ENCODE data around the gene CELF1. TPM values are rescaled to one million over a fixed set of nuclear protein-coding genes. Genes with fewer than 3 reads are reported as not detected.
"Not testable (repeated sequence)": the region's sequence is repeated elsewhere in the genome, so short reads cannot be mapped to it uniquely, and the experiment has no call there.

CELF1 gene
- total RNA-seq, 2 experiments from 2014 or later: 120 to 122 TPM

DNA sequence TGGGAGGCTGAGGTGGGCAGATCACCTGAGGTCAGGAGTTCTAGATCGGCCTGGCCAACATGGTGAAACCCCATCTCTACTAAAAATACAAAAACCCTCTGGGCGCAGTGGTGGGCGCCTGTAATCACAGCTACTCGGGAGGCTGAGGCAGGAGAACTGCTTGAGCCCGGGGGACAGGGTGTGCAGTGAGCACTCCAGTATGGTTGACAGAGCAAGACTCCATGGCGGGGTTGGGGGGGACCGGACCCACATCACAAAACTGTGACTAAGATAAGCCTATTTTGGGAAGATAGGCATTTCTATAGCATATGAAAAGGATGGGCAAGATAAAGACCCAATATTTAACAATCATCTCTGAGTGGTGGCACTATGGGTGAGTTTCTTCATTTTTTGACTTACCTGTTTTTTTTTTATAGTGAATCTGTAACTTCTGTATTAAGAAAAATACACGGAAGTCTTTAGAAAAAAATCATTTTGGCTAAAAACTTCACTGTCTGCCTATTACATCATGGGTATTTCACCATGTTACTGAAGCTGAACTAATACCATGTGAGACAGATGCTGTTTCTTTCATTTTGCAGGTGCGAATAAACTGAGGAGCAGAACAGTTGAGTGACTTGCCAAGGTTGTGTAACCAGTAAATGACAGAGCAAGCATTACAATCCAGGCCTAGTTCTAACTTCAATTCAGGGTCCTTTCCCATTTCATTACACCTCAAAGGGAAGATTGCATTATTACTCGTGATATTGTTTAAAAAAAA lies 2.5 kb downstream of the CELF1 start:
- H3K27me3 Mint-ChIP-seq: no peaks in the 10 kb centered on the region
- intact Hi-C loops (cut with micrococcal nuclease): loop anchor here (5.0 kb wide), 1 partner anchor 33 kb away; no protein-coding TSS in a partner anchor
- TF ChIP-seq, protein P1, sequence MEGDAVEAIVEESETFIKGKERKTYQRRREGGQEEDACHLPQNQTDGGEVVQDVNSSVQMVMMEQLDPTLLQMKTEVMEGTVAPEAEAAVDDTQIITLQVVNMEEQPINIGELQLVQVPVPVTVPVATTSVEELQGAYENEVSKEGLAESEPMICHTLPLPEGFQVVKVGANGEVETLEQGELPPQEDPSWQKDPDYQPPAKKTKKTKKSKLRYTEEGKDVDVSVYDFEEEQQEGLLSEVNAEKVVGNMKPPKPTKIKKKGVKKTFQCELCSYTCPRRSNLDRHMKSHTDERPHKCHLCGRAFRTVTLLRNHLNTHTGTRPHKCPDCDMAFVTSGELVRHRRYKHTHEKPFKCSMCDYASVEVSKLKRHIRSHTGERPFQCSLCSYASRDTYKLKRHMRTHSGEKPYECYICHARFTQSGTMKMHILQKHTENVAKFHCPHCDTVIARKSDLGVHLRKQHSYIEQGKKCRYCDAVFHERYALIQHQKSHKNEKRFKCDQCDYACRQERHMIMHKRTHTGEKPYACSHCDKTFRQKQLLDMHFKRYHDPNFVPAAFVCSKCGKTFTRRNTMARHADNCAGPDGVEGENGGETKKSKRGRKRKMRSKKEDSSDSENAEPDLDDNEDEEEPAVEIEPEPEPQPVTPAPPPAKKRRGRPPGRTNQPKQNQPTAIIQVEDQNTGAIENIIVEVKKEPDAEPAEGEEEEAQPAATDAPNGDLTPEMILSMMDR (IDR thresholded peaks at IDR 0.05): no peak
- ChIA-PET POLR2A (interaction anchor here (0.5 to 3.6 kb wide), 4 partner anchors 13 to 159 kb away, joined by 4 to 29 read pairs (median 10); partner anchors contain the start of gene PTPMT1), CTCF (interaction anchor here (1.2 to 1.9 kb wide), 2 partner anchors 28 to 33 kb away, joined by 3 to 4 read pairs; partner anchors contain the start of genes KBTBD4 and NDUFS3)
- H3K9me3 Mint-ChIP-seq: no peaks in the 10 kb centered on the region
- DNase-seq: no peak
- peak overlapping the region; percentile 92 for H3K27ac Mint-ChIP-seq
- peaks cover 48% of the 10 kb centered on the region for H3K4me1 Mint-ChIP-seq (ENCODE audit: low read depth)
- peaks cover 43% of the 10 kb centered on the region for H3K36me3 Mint-ChIP-seq (ENCODE audit: low read depth)
- H3K4me3 Mint-ChIP-seq: peak overlapping the region; percentile 92
- no peak for ATAC-seq

DNA sequence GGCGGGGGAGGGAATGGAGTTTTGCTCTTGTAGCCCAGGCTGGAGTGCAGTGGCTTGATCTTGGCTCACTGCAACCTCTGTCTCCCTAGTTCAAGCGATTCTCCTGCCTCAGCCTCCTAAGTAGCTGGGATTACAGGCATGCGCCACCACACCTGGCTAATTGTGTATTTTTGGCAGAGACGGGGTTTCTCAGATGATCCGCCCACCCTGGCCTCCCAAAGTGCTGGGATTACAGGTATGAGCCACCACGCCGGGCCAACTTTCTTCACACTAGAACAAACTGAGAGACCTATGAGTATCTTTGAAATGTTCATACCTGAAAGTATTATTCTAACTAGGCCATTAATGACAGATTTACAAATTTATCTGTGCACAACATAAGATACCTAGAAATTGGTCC lies 6.7 kb downstream of the CELF1 start:
- H3K9me3 Mint-ChIP-seq; H3K27ac Mint-ChIP-seq; POLR2A ChIA-PET; ATAC-seq; H3K4me3 Mint-ChIP-seq; H3K27me3 Mint-ChIP-seq; DNase-seq; intact Hi-C loops (cut with micrococcal nuclease): not testable (repeated sequence)
- H3K4me1 Mint-ChIP-seq (ENCODE audit: low read depth): peaks cover 63% of the 10 kb centered on the region
- H3K36me3 Mint-ChIP-seq (ENCODE audit: low read depth): peaks cover 38% of the 10 kb centered on the region
- CTCF ChIA-PET: interaction anchor here (0.8 kb wide), 1 partner anchor 8 kb away, joined by 4 read pairs; no protein-coding TSS in a partner anchor

DNA sequence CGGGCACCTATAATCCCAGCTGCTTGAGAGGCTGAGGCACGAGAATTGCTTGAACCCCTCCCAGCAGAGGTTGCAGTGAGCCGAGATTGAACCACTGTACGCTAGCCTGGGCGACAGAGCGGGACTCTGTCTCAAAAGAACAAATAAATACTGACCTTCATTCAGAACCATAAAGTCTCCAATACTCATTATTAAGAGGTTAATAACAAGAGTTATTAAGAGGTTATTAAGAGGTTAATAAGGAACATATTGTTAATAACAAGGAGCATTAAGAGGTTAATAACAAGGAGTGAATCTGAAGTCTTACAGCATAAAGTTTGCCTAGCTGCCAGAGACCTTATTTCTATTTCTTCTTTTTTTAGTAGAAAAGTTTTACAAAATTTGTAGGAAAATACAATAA lies 7.6 kb downstream of the CELF1 start:
- TF ChIP-seq, protein P1 (IDR thresholded peaks at IDR 0.05): no peak
- Mint-ChIP-seq H3K27ac (no peak overlapping the region), H3K9me3 (no peaks in the 10 kb centered on the region), H3K4me3 (no peak overlapping the region), H3K36me3 (ENCODE audit: low read depth) (peaks cover 38% of the 10 kb centered on the region), H3K27me3 (no peaks in the 10 kb centered on the region), H3K4me1 (ENCODE audit: low read depth) (peaks cover 63% of the 10 kb centered on the region)
- ATAC-seq (no peak), DNase-seq (no peak)
- intact Hi-C loops (cut with micrococcal nuclease): no loop called here
- ChIA-PET POLR2A (interaction anchor here (0.6 kb wide), 1 partner anchor 15 kb away, joined by 5 read pairs; no protein-coding TSS in a partner anchor), CTCF (interaction anchor here (1.8 kb wide), 1 partner anchor 8 kb away, joined by 4 read pairs; the partner anchor contains the start of gene CELF1)

DNA sequence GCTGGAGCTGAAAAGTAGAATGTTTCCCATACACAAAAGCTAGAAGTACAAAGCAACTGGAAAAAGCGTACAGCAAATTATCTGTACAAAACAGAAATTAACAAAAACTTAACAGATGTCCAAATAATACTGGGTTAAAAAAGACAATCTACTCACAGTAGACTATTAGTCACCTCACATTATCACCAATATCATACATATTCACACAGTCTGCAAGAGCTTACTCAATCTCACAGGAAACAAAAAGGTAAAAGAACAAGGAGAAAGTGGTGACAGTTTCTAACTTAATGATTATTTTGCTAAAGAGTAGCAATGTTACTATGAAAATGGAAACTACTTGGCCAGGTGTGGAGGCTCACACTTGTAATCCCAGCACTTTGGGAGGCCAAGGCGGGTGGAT lies 11.9 kb downstream of the CELF1 start:
- no peak overlapping the region for H3K4me3 Mint-ChIP-seq

DNA sequence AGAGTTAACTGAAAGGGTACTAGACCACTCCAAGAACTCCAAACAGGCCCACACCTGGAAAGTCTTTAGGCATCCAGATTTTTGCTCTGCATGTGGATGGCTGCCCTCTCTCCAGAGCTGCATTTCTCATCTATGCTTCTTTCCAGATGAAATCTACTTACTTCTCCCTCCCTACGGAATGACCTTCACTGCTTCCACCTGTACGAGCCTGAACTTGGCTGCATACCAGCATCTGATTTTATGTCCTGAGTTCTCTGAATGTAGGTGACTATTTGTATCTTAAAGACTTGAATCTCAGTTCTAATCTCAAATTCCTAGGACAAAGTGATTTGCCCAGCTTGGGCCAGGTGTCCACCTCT lies 13.3 kb downstream of the CELF1 start:
- H3K9me3 Mint-ChIP-seq: no peaks in the 10 kb centered on the region

More for the DNA sequence above, 11.9 kb downstream of the CELF1 start:
- Mint-ChIP-seq H3K27me3 (no peaks in the 10 kb centered on the region), H3K36me3 (ENCODE audit: low read depth) (peaks cover 31% of the 10 kb centered on the region), H3K4me1 (ENCODE audit: low read depth) (peaks cover 59% of the 10 kb centered on the region), H3K9me3 (no peaks in the 10 kb centered on the region), H3K27ac (peak overlapping the region; percentile 77)
- intact Hi-C loops (cut with micrococcal nuclease): no loop called here
- POLR2A ChIA-PET: interaction anchor here (0.6 to 2.5 kb wide), 7 partner anchors 8 to 326 kb away, joined by 3 to 8 read pairs (median 3); partner anchors contain the start of gene DDB2
- TF ChIP-seq, protein P1 (IDR thresholded peaks at IDR 0.05): no peak
- ATAC-seq (no peak), DNase-seq (no peak)
- CTCF ChIA-PET: interaction anchor here (1.1 to 6.2 kb wide), 7 partner anchors 8 to 36 kb away, joined by 3 to 44 read pairs (median 4); partner anchors contain the start of gene CELF1

More for the DNA sequence above, 13.3 kb downstream of the CELF1 start:
- peaks cover 62% of the 10 kb centered on the region for H3K4me1 Mint-ChIP-seq (ENCODE audit: low read depth)
- H3K36me3 Mint-ChIP-seq (ENCODE audit: low read depth): peaks cover 32% of the 10 kb centered on the region
- ChIA-PET CTCF (interaction anchor here (0.8 to 6.2 kb wide), 11 partner anchors 9 to 60 kb away, joined by 3 to 44 read pairs (median 4); partner anchors contain the start of gene CELF1), POLR2A (interaction anchor here (1.2 to 2.5 kb wide), 8 partner anchors 9 to 323 kb away, joined by 3 to 14 read pairs (median 4); no protein-coding TSS in a partner anchor)
- intact Hi-C loops (cut with micrococcal nuclease): no loop called here
- no peak for ATAC-seq
- H3K4me3 Mint-ChIP-seq: no peak overlapping the region
- DNase-seq: no peak
- no peaks in the 10 kb centered on the region for H3K27me3 Mint-ChIP-seq
- peak overlapping the region; percentile 77 for H3K27ac Mint-ChIP-seq
- TF ChIP-seq, protein P1 (IDR thresholded peaks at IDR 0.05): no peak
